GM12874 (cell line): ENCODE data around the gene ABCG4.

Experiments
- TF ChIP-seq, protein P1 (sequence below): IDR thresholded peaks from 2 replicates; pipeline ENCODE4 v1.5.1; 2011; ENCODE audit warnings: low read depth, mild to moderate bottlenecking, control low read depth, low read length, moderate library complexity; ENCODE audit not compliant: insufficient read depth

The ABCG4 gene

GRCh38 chr11:119210050-119210449 is 61.2 kb downstream of the ABCG4 start:
- TF ChIP-seq, protein P1, sequence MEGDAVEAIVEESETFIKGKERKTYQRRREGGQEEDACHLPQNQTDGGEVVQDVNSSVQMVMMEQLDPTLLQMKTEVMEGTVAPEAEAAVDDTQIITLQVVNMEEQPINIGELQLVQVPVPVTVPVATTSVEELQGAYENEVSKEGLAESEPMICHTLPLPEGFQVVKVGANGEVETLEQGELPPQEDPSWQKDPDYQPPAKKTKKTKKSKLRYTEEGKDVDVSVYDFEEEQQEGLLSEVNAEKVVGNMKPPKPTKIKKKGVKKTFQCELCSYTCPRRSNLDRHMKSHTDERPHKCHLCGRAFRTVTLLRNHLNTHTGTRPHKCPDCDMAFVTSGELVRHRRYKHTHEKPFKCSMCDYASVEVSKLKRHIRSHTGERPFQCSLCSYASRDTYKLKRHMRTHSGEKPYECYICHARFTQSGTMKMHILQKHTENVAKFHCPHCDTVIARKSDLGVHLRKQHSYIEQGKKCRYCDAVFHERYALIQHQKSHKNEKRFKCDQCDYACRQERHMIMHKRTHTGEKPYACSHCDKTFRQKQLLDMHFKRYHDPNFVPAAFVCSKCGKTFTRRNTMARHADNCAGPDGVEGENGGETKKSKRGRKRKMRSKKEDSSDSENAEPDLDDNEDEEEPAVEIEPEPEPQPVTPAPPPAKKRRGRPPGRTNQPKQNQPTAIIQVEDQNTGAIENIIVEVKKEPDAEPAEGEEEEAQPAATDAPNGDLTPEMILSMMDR, result no peak
